Activated gamma-delta T cell treated with anti-CD3 and anti-CD28 coated beads, Interleukin-2, amount 50 U/mL, for 16 hours (primary cell): ENCODE results near the gene ANKRD12.
"Not testable (repeated sequence)": the region's sequence is repeated elsewhere in the genome, so short reads cannot be mapped to it uniquely, and the experiment has no call there.

Experiments used
- DNase-seq: peaks from one replicate; pipeline ENCODE4 v3.0.0-alpha.2; 2020; ENCODE audit warnings: low read depth

Gene ANKRD12

GRCh38 chr18:9146224-9146623 is 9.6 kb downstream of the ANKRD12 start:
- DNase-seq: no peak

- DNase-seq: no peak
These were observed 11.0 kb downstream of the ANKRD12 start for GRCh38 chr18:9147440-9148202.

- DNase-seq: no peak
These were observed 11.6 kb downstream of the ANKRD12 start for GRCh38 chr18:9148203-9148552.

- no peak for DNase-seq
These were observed 13.5 kb downstream of the ANKRD12 start for GRCh38 chr18:9150121-9150520.

- DNase-seq: no peak
These were observed 16.7 kb downstream of the ANKRD12 start for GRCh38 chr18:9153256-9153655.

- DNase-seq: no peak
These were observed 20.1 kb downstream of the ANKRD12 start for GRCh38 chr18:9156604-9157249.

- DNase-seq: no peak
These were observed 21.2 kb downstream of the ANKRD12 start for GRCh38 chr18:9157806-9158205.

- DNase-seq: no peak
These were observed 23.4 kb downstream of the ANKRD12 start for GRCh38 chr18:9160014-9160413.

GRCh38 chr18:9162663-9163062 is 26.1 kb downstream of the ANKRD12 start:
- not testable (repeated sequence) for DNase-seq

- not testable (repeated sequence) for DNase-seq
These were observed 27.6 kb downstream of the ANKRD12 start for GRCh38 chr18:9164149-9164548.

- DNase-seq: not testable (repeated sequence)
These were observed 29.3 kb downstream of the ANKRD12 start for GRCh38 chr18:9165883-9166282.

- DNase-seq: not testable (repeated sequence)
These were observed 32.9 kb downstream of the ANKRD12 start for GRCh38 chr18:9169515-9169914.

GRCh38 chr18:9171919-9172318 is 35.3 kb downstream of the ANKRD12 start:
- DNase-seq: not testable (repeated sequence)

- DNase-seq: no peak
These were observed 36.0 kb downstream of the ANKRD12 start for GRCh38 chr18:9172506-9173127.

- no peak for DNase-seq
These were observed 37.2 kb downstream of the ANKRD12 start for GRCh38 chr18:9173770-9174233.

- DNase-seq: no peak
These were observed 37.7 kb downstream of the ANKRD12 start for GRCh38 chr18:9174302-9174701.

- no peak for DNase-seq
These were observed 38.5 kb downstream of the ANKRD12 start for GRCh38 chr18:9175115-9175514.

- DNase-seq: no peak
These were observed 40.5 kb downstream of the ANKRD12 start for GRCh38 chr18:9177031-9177430.

GRCh38 chr18:9177466-9177865 is 40.9 kb downstream of the ANKRD12 start:
- DNase-seq: no peak

- no peak for DNase-seq
These were observed 42.0 kb downstream of the ANKRD12 start for GRCh38 chr18:9178557-9178956.

GRCh38 chr18:9181275-9181674 is 44.7 kb downstream of the ANKRD12 start:
- no peak for DNase-seq

- no peak for DNase-seq
These were observed 46.3 kb downstream of the ANKRD12 start for GRCh38 chr18:9182852-9183399.
